Measurements from ENCODE around the gene KCTD15. TPM values are rescaled to one million over a fixed set of nuclear protein-coding genes. Genes with fewer than 3 reads are reported as not detected.

The KCTD15 gene
- total RNA-seq, 2 experiments from 2014 or later = 10.9 to 11.6 TPM

DNA sequence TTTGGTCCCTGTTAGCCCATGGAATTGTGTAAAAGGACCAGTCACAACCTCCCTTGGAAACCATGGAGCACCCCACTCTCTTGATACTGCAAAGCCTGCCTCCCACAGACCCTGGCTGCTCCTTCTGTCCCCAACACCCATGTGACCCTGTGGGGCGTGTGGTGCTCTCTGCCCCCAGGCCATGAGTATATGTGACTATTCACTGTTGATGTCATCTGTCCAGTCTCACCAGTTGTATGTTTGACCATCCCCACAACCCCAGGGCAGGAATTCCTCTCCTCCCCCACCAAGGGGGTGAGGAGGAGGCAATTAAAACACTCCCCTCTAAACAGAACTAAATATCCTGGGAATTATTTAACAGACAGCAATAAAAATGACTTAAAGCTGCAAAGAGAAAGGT, 35.2 kb downstream of the KCTD15 start:
- no peaks in the 10 kb centered on the region for H3K9me3 Mint-ChIP-seq
- H3K4me1 Mint-ChIP-seq = peaks cover 10% of the 10 kb centered on the region
- ChIA-PET POLR2A (no interaction called here), CTCF (no interaction called here)
- no peak overlapping the region for H3K4me3 Mint-ChIP-seq
- DNase-seq = no peak
- H3K27ac Mint-ChIP-seq = no peak overlapping the region
- H3K27me3 Mint-ChIP-seq = peaks cover 23% of the 10 kb centered on the region
- no peaks in the 10 kb centered on the region for H3K36me3 Mint-ChIP-seq (ENCODE audit: low read depth)

DNA sequence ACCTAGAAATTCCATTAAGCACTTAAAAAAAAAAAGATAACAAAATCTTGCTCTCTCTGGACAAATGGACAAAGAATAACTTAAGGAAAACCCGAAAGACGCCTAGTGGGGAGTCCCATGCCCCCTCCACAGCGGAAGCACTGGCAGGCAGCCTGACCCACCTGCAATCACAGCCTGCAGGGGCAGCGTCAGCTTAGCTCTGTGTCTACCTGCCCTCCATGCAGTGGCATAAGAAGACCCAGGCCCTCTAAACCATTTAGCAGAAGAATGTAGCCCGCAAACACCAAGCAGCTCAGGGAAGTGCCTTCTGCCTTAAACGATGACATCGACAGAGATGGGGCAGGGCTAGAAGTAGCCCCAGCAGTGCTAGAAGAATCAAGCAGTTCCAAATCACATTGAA, 36.0 kb downstream of the KCTD15 start:
- CTCF ChIA-PET = no interaction called here
- Mint-ChIP-seq H3K9me3 (no peaks in the 10 kb centered on the region), H3K27me3 (peaks cover 23% of the 10 kb centered on the region), H3K36me3 (ENCODE audit: low read depth) (no peaks in the 10 kb centered on the region), H3K4me1 (peaks cover 10% of the 10 kb centered on the region), H3K4me3 (no peak overlapping the region), H3K27ac (no peak overlapping the region)
- POLR2A ChIA-PET = no interaction called here
- DNase-seq = no peak

DNA sequence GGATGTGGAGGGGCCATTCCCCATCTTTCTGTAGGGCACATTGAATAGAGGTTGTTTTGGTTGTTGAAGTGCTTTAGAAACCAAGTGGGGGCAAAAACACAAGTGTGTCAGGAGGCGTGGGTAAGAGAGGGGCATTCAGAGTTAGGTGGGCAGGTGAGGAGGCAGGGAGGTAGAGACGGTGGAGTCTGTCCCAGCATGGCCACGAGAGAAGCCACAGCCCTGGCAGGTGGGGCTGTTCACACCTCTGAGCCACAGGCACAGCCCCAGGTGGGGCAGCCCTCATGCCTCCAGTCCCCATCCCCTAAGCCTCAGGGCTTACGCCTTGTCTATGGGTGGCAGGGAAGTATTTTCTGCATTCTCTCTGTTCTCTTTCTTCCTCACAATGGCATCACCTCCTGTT, 43.7 kb downstream of the KCTD15 start:
- POLR2A ChIA-PET = no interaction called here
- H3K9me3 Mint-ChIP-seq = no peaks in the 10 kb centered on the region
- H3K4me3 Mint-ChIP-seq = no peak overlapping the region
- DNase-seq = no peak
- H3K36me3 Mint-ChIP-seq (ENCODE audit: low read depth) = no peaks in the 10 kb centered on the region
- H3K4me1 Mint-ChIP-seq = no peaks in the 10 kb centered on the region
- CTCF ChIA-PET = no interaction called here
- H3K27ac Mint-ChIP-seq = no peak overlapping the region
- H3K27me3 Mint-ChIP-seq = peaks cover 28% of the 10 kb centered on the region

DNA sequence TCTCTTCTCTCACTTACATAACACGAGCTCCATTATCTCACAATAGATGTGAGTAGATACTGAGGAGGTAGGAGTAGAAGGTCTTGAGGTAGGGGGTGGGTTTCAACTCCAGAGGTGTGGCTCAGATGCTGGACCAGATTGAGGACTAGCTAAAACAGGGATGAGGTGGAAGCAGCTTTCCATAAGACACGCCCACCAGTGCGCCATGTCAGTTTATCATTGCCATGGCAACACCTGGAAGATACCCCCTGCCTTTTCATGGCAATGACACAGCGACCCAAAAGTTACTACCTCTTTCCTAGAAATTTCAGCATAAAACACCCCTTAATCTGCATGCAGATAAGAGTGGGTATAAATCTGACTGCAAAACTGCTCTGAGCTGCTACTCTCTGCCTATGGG, 44.1 kb downstream of the KCTD15 start:
- Mint-ChIP-seq H3K4me1 (no peaks in the 10 kb centered on the region), H3K36me3 (ENCODE audit: low read depth) (no peaks in the 10 kb centered on the region), H3K4me3 (no peak overlapping the region), H3K9me3 (no peaks in the 10 kb centered on the region), H3K27me3 (peaks cover 29% of the 10 kb centered on the region), H3K27ac (no peak overlapping the region)
- CTCF ChIA-PET = no interaction called here
- POLR2A ChIA-PET = no interaction called here
- DNase-seq = no peak

DNA sequence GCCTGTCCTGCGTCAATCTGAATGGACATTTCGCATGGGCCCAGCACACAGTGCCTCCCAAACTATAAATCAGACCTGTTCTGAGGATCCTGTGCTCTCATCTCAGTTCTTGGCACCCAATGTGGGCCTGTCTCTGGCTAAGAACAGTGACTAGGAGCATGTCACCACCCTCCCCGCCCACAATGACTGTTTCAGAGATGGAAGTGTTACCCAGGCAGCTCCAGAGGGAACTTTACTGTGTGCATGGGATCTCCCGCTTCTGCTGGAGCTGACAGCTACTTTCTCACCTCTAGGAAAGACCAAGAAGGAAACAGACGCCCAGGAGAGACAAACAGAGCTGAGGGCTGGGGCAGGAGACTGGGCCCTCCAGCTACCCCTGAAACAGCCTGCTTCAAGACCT, 45.0 kb downstream of the KCTD15 start:
- no peaks in the 10 kb centered on the region for H3K9me3 Mint-ChIP-seq
- no peak overlapping the region for H3K27ac Mint-ChIP-seq
- H3K4me1 Mint-ChIP-seq = no peaks in the 10 kb centered on the region
- ChIA-PET CTCF (no interaction called here), POLR2A (no interaction called here)
- DNase-seq = no peak
- H3K27me3 Mint-ChIP-seq = peaks cover 24% of the 10 kb centered on the region
- H3K4me3 Mint-ChIP-seq = no peak overlapping the region
- H3K36me3 Mint-ChIP-seq (ENCODE audit: low read depth) = no peaks in the 10 kb centered on the region

DNA sequence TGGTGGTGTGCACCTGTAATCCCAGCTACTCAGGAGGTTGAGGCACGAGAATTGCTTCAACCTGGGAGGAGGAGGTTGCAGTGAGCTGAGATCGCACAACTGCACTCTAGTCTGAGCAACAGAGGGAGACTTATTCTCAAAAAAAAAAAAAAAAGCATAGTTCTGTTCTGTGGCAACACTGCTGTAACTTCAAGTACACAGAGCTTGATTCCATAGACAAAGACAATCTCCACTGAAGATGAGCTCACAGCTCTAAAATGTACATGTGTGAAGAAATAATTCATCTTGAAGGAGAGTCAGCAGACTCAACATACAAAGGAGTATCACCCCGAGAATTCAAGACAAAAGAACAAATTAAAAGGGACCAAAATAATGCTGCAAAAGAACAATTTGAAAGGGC, 47.8 kb downstream of the KCTD15 start:
- no peak overlapping the region for H3K4me3 Mint-ChIP-seq
- no peaks in the 10 kb centered on the region for H3K4me1 Mint-ChIP-seq
- peaks cover 24% of the 10 kb centered on the region for H3K27me3 Mint-ChIP-seq
- no peak overlapping the region for H3K27ac Mint-ChIP-seq
- H3K36me3 Mint-ChIP-seq (ENCODE audit: low read depth) = no peaks in the 10 kb centered on the region
- no peak for DNase-seq
- ChIA-PET CTCF (interaction anchor here (1.0 kb wide), 1 partner anchor 66 kb away, joined by 3 read pairs; no protein-coding TSS in a partner anchor), POLR2A (no interaction called here)
- H3K9me3 Mint-ChIP-seq = no peaks in the 10 kb centered on the region

DNA sequence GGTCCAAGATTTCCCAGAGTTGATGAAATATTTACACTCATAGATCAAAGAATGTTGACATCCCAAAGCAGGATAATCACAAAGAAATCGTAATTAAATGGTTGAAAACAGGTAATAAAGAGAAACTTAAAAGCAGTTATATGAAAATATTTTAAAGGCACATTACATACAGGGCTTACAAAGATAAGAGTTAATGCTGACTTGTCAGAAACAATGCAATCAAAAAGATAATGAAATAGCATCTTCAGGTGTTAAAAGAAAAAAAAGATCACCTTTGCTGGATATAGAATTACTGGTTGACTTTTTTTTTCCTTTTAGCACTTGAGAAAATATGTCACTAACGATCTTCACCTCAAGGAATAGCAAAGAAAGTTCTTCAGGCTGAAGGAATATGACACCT, 48.8 kb downstream of the KCTD15 start:
- Mint-ChIP-seq H3K27me3 (peaks cover 22% of the 10 kb centered on the region), H3K27ac (no peak overlapping the region), H3K4me1 (no peaks in the 10 kb centered on the region), H3K36me3 (ENCODE audit: low read depth) (no peaks in the 10 kb centered on the region), H3K9me3 (peaks cover 3% of the 10 kb centered on the region), H3K4me3 (no peak overlapping the region)
- POLR2A ChIA-PET = no interaction called here
- CTCF ChIA-PET = no interaction called here
- no peak for DNase-seq

DNA sequence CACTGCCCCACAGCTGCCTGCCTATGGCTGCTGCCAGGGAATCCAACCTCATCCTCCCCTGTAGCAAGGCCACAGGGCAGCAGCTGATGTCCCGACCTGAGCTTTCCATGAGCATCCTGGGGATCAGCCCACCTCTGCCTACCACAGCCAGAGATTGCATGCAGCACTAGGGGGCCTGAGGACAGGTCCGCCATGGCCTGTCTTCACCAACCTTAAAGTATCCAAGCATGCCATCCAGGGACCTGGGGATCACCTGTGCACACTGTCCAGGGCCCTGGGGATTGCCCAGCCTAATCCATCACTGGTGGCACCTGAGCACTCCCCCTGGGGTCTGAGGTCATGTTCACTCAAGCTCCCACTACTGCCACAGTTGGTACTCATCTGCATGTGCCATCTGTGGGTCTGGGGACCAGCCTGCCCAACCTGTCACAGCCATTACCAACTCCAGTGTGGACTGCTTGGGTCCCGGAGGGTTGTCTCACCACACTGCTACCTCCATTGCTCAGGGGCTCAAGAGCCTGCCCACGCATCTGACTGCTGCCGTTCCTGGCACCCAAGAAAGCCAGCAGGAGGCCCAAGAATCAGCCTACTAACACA, 53.0 kb downstream of the KCTD15 start:
- no peak for DNase-seq
- Mint-ChIP-seq H3K4me3 (no peak overlapping the region), H3K4me1 (no peaks in the 10 kb centered on the region), H3K36me3 (ENCODE audit: low read depth) (no peaks in the 10 kb centered on the region), H3K27me3 (peaks cover 12% of the 10 kb centered on the region), H3K27ac (no peak overlapping the region), H3K9me3 (peaks cover 4% of the 10 kb centered on the region)
- ChIA-PET POLR2A (no interaction called here), CTCF (no interaction called here)

DNA sequence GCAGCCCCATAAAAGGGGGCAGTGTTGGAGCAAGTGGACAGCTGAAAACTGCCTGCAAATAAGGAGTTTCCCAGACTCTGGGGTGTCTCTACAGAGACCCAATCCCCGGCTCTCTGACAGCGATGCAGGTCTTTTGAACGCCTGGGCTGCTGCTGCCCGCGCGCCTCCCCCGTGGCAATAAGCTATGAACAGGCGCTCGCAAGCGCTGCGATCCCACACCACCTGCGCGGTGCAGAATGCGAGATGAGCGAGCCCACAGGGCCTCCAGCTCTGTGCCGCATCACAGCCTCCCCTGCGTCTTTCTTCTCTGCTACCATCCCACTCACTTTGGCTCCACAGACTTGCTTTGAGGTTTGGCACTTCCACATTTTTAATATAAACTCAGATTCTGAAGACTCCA, 62.3 kb downstream of the KCTD15 start:
- CTCF ChIA-PET = interaction anchor here (1.3 to 1.8 kb wide), 2 partner anchors 11 to 81 kb away, joined by 3 to 4 read pairs; no protein-coding TSS in a partner anchor
- no peaks in the 10 kb centered on the region for H3K4me1 Mint-ChIP-seq
- peaks cover 6% of the 10 kb centered on the region for H3K27me3 Mint-ChIP-seq
- H3K36me3 Mint-ChIP-seq (ENCODE audit: low read depth) = no peaks in the 10 kb centered on the region
- POLR2A ChIA-PET = no interaction called here
- H3K27ac Mint-ChIP-seq = no peak overlapping the region
- DNase-seq = no peak
- no peaks in the 10 kb centered on the region for H3K9me3 Mint-ChIP-seq
- no peak overlapping the region for H3K4me3 Mint-ChIP-seq

DNA sequence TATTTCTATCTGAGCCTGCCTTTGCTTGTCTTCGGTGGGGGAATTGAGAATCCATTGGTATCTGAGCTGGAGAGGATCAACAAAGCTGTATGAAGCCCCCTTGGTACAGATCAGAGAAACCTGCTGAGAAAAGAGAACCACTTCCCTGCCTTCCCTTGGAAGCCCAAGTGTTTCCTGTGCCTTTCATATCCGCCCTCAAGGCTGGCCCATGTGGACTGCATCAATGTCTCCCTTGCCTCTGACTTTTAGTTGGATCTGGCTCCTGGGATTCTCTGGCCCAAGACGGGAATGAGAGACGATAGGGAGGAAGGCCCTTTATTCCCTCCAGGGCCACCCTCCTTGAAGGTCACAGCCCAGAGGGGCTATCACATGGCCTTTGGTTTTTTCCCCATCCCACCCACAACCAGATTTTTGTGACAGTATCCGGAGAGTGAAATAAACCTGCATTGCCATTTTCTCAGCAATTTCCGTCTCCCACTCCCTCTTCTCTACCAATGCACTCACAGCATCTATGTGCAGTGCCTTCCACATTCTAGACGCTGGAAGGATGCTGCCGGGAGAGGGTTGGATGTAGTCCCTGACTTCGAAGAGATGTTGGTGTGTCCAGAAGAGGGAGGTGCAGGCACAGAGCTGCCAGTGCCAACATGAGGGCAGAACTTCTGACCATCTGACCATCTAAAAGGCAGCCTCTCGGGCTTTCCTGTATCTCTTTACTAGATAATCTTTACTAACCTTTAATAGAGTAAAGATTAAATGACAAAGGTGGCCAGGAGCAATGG, 63.8 kb downstream of the KCTD15 start:
- Mint-ChIP-seq H3K9me3 (no peaks in the 10 kb centered on the region), H3K4me3 (no peak overlapping the region), H3K36me3 (ENCODE audit: low read depth) (no peaks in the 10 kb centered on the region), H3K4me1 (no peaks in the 10 kb centered on the region), H3K27ac (no peak overlapping the region), H3K27me3 (peaks cover 2% of the 10 kb centered on the region)
- ChIA-PET CTCF (interaction anchor here (1.3 kb wide), 1 partner anchor 10 kb away, joined by 3 read pairs; no protein-coding TSS in a partner anchor), POLR2A (no interaction called here)
- no peak for DNase-seq

DNA sequence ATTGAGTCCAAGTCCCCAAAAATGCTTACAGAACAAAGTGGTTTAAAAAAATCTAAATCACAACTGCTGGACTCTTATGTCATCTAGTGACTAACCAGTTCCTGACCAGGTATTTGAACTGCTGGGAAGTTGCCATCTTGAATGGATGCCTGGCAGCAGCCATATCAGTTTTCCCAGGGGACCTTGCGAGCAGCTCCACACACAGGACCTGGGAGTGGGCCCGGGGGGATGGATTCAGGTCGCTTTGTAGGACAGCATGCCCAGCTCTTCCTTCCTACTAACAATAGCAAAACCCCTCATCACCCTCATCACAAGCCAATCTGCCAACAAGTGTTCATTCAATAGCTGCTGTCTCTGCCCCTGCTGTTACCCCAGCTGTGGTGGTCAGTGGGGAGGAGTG, 65.3 kb downstream of the KCTD15 start:
- H3K27me3 Mint-ChIP-seq = peaks cover 2% of the 10 kb centered on the region
- ChIA-PET CTCF (no interaction called here), POLR2A (no interaction called here)
- H3K9me3 Mint-ChIP-seq = no peaks in the 10 kb centered on the region
- no peak overlapping the region for H3K4me3 Mint-ChIP-seq
- no peak overlapping the region for H3K27ac Mint-ChIP-seq
- no peaks in the 10 kb centered on the region for H3K36me3 Mint-ChIP-seq (ENCODE audit: low read depth)
- H3K4me1 Mint-ChIP-seq = no peaks in the 10 kb centered on the region
- no peak for DNase-seq

DNA sequence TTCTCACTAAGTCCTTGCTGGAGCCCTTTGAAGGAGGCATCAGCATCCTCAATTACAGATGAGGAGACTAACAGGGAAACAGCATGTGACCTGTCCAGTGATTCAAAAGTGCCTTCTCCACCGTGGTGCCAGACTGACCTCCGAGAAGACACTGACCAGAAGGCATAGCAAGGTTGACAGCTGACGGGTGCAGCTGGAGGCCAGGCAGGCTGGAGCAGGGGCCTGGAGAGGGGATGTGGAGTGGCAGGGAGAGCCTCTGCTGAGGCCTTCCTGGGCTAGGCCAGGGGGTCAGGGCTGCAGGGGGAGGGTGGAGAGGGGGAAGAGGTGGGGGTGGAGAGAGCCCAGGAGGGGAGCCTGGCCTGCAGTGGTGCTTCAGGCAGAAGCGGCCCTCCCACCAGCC, 66.3 kb downstream of the KCTD15 start:
- Mint-ChIP-seq H3K27me3 (peaks cover 2% of the 10 kb centered on the region), H3K36me3 (ENCODE audit: low read depth) (no peaks in the 10 kb centered on the region)
- POLR2A ChIA-PET = interaction anchor here (0.7 kb wide), 1 partner anchor 311 kb away, joined by 3 read pairs; no protein-coding TSS in a partner anchor

DNA sequence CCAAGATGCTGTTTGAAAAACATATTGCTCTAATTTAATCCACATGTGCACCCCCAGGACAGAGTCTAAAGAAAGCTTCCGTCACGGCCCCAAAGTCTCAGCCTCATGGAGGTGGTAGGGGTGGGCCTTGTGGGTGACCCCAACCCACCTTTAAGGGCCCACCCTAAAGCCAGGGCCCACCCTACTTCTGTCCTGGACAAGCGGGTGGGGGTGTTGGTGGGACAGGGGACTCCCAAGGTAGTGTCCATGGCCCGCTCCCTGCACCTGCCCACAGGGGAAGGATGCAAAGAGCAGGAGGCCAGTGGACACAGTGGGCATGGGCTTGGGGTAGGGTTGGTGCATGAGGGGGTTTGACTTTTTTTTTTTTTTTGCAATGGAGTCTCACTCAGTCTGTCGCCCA, 66.8 kb downstream of the KCTD15 start:
- Mint-ChIP-seq H3K9me3 (no peaks in the 10 kb centered on the region), H3K27ac (no peak overlapping the region), H3K4me1 (no peaks in the 10 kb centered on the region), H3K36me3 (ENCODE audit: low read depth) (no peaks in the 10 kb centered on the region), H3K4me3 (no peak overlapping the region), H3K27me3 (no peaks in the 10 kb centered on the region)
- CTCF ChIA-PET = interaction anchor here (0.9 kb wide), 1 partner anchor 86 kb away, joined by 3 read pairs; no protein-coding TSS in a partner anchor
- POLR2A ChIA-PET = interaction anchor here (0.7 kb wide), 1 partner anchor 310 kb away, joined by 3 read pairs; no protein-coding TSS in a partner anchor
- DNase-seq = no peak

More for the DNA sequence above, 66.3 kb downstream of the KCTD15 start:
- Mint-ChIP-seq H3K27ac (no peak overlapping the region), H3K9me3 (no peaks in the 10 kb centered on the region), H3K4me3 (no peak overlapping the region), H3K4me1 (no peaks in the 10 kb centered on the region)
- DNase-seq = no peak
- CTCF ChIA-PET = interaction anchor here (0.9 kb wide), 1 partner anchor 85 kb away, joined by 3 read pairs; no protein-coding TSS in a partner anchor
